GDM1 (cell line): ENCODE results near the gene ANKLE2.
"Not testable (repeated sequence)": the region's sequence is repeated elsewhere in the genome, so short reads cannot be mapped to it uniquely, and the experiment has no call there.

Experiments
- DNase-seq: peaks from one replicate; lab custom pipeline; 2025; lab: John Stamatoyannopoulos, UW

The ANKLE2 gene

DNA sequence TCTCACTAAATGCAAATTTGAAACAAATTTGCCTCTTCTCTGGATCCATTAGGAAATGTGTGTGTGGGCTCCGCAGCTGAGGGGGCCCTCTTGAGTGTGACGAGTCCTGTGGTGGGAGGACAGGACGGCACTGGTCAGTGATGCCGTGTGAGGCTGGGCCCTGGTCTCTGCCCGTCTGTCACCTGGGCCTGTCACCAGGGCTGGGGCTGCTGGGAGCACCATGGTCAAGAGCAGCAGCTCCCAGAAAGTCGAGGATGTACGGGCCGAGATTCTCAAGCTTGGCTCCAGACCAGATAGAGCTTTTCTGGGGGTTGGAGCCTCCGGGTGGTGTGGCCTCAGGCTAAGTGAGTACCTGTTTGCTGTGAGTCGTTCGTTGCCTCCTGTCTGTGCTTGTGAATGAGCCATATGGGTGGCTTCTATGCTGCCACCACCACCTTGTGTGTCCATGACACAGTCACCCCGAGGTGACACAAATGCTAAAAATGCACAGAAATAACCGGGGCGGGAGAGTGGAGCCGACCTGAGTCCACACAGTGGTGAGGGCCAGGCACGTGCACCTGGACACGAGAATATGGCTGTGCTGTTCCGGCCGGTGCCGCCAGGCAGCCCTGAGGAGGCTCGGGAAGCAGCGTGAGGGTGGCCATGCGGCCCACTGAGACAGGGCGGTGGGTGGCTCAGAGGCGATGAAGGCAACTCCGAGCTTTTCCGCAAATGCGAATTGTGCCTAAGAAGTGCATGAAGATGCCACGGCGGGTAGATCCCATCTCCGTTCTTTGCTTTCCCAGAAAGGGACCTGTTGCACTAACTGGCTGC lies 42.3 kb downstream of the ANKLE2 start:
- DNase-seq: no peak

DNA sequence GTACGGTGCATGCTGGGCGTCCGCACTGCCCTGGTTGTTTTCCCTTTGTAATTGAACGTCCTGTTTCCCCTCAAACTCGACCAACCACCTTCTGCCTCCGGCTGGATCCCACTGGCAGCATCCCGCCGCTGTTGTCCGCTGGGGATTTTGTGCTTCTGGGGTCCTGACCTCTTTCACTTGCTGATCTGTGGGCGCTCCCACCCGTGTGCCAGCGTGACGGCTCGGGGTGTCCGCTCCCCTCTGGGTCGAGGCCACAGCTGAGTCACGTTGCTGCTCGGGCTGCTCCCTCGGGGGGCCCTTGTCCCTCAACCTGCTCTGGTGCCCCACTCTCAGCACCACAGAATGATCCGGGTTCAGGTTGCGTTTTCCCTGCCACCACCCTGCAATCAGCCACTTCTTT lies 43.0 kb downstream of the ANKLE2 start:
- no peak for DNase-seq

DNA sequence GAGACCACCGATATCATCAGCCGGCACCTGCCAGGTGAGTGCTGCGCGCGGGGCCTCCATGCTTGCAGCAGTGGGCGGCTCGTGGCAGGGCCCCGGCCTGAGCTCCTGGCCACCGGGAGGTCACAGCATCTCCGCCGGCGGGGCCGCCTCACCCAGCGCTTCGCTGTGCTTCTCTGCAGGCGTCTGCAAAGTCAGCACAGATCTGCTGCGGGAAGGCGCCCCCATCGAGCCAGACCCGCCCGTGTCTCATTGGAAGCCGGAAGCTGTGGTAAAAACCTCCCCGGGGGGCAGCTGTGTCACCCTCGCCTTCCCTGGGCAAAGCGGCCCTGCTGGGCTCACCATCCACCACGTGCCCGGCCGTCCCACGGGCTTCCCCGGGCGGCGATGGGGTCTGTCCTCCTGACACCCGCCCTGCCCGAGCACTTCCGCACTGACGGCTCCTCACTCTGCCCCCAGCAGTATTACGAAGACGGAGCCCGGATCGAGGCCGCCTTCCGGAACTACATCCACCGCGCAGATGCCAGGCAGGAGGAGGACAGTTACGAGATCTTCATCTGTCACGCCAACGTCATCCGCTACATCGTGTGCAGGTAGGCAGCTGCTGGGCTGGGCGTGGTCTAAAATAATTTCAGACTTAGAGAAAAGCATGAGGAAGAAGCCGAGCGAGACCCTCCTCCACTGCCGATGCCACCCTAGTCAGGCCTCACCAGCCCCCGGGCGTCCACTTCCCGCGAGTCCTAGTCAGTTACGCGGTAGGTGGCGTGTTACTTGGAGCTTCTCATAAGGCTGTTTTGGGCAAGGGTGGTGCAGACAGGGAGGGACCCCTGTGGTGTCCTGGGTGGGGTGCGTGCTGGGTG lies 43.9 kb downstream of the ANKLE2 start:
- DNase-seq: no peak

DNA sequence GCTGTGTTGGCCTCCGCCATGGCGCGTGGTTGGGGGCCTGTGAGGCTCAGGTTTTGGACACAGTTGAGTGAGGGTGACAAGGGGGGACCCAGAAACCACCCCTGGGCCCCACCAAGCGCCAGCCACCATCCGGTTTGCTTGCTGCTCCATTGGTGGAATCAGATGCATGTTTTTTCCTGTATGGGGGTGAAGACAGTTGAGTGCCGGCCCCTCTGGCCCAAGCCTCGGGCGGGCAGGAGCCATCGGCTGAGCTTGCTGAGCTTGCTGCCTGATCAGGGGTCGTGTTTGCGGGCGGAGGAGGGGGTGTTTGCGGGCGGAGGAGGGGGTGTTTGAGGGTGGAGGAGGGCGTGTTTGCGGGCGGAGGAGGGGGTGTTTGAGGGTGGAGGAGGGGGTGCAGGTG lies 44.6 kb downstream of the ANKLE2 start:
- DNase-seq: no peak

DNA sequence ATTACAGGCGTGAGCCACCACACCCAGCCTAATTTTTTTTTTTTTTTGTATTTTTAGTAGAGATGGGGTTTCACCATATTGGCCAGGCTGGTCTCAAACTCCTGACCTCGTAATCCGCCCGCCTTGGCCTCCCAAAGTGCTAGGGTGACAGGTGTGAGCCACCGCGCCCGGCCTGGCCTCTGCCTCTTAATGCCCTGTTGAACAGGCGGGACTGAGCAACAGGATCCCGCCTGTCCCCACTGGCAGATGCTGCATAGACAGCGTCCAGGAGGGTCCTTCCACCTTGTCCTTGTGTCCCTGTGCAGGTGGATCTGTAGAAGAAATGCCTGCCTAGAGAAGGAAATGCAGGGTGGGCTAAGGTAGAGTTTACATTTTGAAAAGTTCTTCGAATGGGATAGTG lies 45.3 kb downstream of the ANKLE2 start:
- DNase-seq: no peak

DNA sequence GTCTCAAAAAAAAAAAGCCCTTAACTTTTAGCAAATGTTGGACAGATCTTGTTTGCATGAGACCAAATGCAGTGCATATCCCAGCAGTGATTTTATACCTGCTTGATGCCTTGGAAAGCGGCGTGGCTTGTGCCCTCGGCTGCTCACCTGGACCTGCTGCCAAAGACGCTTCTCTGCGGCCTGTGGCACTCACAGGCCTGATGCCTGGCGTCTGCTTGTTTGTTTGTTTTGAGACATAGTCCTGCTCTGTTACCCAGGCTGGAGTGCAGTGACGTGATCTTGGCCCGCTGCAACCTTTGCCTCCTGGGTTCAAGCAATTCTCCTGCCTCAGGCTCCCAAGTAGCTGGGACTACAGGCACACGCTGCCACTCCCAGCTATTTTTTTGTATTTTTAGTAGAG lies 45.8 kb downstream of the ANKLE2 start:
- DNase-seq: no peak

DNA sequence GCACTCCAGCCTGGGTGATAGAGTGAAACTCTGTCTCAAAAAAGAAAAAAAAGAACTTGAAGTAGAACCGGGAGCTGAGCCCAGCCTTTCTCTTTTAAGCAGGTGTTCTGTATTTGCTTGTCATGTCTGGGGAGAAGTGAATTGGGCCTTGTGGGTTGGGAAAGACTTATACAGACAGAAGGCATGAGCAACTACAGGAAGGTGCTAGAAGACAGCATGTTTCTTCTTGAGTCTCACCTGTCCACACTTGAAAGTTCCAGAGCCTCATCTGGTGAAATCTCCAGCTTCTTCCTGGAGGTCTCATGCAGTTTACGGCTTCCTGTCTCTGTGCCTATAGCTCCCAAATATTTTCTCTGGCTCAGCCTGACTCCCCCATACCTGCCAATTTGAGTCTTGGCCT lies 48.5 kb downstream of the ANKLE2 start:
- DNase-seq: no peak

DNA sequence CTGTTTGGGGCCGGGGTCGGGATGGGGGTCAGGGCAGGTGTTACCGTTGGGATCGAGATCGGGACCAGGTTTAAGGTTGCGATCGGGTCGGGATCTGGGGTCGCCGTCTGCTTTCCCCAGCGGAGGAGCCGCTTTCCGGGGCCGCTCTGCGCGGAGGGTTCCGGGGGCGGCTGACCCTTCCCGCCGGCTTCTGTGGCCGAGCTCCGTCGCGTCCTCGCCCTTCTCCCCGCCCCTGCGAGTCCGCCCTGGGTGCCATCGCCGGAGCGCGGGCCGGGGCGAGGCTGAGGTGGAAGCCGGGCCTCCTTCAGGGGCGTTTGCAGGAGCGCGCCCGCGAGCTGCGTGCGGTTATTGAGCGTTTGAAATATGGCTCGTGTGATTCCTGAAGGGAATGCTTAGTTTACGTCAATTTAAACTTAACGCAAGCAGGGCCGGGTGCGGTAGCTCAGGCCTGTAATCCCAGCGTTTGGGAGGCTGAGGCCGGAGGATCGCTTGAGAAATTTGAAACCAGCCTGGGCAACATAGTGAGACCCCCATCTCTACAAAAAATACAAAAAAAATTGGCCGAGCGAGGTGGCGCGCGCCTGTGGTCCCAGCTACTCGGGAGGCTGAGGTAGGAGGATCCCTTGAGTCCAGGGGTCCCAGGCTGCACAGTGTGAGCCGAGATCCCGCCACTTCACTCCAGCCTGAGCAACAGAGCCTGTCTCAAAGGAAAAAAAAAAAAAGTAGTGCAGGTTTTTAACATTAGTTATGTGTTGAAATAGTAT lies 50.4 kb downstream of the ANKLE2 start:
- DNase-seq: no peak

DNA sequence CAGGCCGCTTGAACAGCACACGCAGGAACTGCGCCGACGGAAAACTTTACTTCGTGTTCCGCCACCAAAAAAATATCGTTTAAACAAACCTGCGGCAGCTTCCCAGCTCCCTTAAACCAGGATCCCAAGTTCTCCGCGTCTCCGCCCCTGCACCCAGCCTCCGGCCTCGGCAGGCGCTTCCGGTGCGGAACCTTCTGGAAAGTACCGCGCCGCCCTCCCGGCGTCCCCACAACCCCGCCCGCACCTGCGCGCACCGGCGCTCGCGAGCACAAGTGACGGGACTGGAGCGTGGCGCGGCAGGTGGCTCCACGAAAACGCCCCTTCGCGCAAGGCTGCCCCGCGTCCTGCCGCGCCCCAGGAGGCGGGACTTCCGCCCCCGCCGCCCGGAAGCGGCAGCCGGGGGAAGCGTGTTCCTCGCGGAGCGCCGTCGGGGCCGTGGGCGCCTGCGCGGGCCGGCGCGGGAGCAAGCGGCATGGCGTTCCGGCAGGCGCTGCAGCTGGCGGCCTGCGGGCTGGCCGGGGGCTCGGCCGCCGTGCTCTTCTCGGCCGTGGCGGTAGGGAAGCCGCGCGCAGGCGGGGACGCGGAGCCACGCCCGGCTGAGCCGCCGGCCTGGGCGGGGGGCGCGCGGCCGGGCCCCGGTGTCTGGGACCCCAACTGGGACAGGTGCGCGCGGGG lies 51.1 kb downstream of the ANKLE2 start, which contains the start of gene PGAM5:
TSS of gene PGAM5 (plus strand) at position 438 of the 675 bp plus-strand sequence. CDS start at position 473, 35 bp downstream.
- peak; percentile 89 for DNase-seq

DNA sequence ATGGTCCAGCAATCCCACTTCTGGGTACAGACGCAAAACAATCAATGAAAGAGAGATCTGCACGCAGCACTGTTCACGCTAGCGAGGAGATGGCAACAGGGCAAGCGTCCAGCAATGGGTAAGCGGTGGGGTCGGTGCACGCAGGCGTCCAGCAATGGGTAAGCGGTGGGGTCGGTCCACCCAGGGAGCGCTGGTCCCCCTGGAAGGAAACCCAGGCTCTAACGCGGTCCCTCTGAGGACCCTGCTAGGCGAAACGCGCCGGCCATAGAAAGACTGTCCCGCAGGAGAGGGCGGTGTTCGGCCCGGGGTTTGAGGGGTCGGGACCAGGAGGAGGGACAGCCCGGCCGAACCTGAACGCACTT lies 51.6 kb downstream of the ANKLE2 start:
- no peak for DNase-seq

DNA sequence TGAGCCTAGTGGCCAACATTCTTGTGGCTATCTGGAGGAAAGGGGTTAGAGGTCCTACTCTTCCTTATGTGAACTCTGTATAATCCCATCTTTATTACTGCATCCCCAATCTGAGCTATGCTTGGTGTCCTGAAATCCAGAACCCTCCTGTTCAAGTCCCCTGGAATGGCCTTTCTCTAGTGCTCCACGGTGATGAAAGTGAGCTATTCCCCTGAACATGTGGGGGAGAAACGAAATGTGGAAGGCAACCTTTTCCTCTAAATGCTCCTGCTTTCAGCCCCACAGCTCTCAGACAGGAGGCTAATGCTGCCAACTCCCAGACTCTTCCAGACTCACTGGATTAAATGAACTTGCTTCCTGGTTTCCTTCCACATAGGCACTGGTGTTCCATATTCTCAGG lies 53.5 kb downstream of the ANKLE2 start:
- DNase-seq: no peak

DNA sequence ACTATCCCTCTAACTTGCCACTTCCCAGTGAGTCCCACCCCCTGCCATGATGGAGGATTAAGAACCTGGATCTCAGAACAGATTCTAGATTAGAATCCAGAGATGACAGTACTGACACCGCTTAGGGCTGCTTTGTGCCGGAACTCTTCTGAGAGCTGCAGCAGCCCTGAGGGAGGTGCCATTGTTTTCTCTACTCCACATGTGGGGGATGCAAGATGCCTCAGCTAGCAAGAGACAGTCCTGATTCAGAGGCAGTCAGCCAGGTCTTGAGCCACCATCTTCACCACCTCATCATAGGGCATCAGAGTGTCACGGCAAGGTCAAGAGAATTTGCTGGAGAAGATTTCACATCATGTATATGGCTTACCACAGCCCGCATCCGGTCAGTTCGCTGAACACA lies 54.4 kb downstream of the ANKLE2 start:
- DNase-seq: no peak

DNA sequence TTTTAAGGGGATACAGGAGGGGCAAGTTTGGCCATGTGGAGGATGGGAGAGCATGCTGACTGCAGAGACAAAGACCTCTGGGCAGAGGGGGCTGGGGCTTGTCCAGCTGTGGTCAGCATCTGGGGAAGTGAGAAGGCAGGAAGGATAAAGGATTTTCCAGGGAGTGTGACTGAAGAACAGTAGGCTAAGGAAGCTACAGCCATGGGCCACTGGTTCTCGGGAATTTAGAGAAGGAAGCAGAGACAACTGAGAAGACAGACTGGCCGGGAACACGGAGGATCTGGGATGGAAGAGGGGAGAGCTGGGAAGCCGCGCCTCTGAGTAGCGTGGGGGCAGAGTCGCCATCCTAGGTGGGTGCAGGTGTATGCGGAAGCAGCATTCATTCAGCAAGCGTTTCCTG lies 58.0 kb downstream of the ANKLE2 start:
- DNase-seq: no peak

DNA sequence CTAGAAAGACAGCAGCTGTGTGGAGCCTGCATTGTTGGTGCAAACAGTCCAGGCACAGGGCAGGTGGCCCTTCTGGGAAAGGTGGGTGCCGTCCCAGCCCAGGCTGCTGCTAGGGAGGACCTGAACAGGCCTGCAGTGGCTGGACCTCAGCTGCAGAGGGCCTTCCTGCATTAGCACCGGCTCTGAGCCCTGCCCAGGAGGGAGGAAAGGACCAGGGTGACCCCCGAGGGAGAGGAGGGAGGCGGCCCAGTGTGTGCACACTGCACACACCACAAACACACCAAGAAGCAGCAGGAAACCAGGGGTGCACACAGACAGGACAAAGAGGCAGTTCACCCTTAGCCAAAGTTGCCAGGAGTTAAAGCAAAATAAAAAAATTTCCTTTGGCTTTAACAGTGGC lies 59.0 kb downstream of the ANKLE2 start:
- DNase-seq: no peak

DNA sequence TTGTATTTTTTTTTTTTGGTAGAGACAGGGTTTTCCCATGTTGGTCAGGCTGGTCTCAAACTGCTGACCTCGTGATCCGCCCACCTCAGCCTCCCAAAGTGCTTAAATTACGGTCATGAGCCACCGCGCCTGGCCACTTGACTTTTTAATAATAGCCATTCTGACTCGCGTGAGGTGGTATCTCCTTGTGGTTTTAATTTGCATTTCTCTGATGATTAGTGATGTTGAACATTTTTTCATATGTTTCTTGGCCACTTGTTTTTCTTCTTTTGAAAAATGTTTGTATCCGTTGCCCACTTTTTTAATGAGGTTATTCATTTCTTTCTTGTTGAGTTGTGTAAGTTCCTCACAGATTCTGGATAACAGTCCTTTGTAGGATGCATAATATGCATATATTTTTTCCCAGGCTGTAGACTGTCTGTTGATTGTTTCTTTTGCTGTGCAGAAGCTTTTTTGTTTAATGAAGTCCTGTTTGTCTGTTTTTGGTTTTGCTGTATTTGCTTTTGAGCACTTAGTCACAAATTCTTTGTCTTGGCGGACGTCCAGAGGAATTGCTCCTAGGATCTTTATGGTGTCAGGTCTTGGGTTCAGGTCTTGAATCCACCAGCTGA lies 61.3 kb downstream of the ANKLE2 start:
- no peak for DNase-seq

DNA sequence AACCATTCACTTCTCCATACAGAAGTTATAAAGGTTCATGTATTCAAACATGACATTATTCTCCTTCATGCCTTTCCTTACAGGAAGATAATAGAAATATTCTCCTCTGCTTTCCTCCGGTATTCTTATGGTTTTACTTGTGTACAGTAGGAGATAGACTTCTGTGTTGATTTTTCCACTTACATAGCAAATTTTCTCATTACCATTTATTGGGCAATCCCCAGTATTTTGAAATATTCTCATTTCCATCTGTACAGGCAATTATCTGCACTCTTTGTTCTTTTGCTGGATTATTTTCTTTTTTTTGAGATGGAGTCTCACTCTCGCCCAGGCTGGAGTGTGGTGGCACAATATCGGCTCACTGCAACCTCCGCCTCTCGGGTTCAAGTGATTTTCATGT lies 63.3 kb downstream of the ANKLE2 start:
- DNase-seq: no peak

DNA sequence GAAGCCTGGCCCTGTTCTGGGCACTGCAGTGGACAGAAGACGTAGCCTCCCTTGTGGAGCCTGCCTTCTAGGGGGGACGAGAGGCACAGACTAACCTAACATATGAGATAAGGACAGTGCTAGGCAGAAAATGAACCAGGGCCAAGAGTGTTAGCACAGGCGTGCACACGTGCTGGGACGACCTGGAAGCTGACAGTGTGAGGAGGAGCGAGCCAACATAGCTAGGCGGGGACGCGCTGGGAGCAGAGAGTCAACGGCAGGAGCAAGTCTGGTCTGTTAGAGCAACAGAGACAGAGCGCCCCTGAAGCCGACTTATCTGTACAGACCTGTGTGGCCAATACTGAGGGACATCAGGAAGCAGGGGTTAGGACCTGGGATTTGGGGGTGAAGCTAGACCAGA lies 66.2 kb downstream of the ANKLE2 start:
- DNase-seq: no peak

DNA sequence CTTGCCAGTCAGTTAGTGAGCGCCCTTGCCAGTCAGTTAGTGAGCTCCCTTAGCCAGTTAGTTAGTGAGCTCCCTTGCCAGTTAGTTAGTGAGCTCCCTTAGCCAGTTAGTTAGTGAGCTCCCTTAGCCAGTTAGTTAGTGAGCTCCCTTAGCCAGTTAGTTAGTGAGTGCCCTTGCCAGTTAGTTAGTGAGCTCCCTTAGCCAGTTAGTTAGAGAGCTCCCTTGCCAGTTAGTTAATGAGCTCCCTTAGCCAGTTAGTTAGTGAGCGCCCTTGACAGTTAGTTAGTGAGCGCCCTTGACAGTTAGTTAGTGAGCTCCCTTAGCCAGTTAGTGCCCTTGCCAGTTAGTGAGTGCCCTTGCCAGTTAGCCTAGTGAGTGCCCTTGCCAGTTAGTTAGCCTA lies 66.7 kb downstream of the ANKLE2 start:
- not testable (repeated sequence) for DNase-seq

DNA sequence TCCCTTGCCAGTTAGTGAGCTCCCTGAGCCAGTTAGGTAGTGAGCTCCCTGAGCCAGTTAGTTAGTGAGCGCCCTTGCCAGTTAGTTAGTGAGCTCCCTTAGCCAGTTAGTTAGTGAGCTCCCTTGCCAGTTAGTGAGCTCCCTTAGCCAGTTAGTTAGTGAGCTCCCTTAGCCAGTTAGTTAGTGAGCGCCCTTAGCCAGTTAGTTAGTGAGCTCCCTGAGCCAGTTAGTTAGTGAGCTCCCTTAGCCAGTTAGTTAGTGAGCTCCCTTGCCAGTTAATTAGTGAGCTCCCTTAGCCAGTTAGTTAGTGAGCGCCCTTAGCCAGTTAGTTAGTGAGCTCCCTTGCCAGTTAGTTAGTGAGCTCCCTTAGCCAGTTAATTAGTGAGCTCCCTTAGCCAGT lies 69.6 kb downstream of the ANKLE2 start:
- not testable (repeated sequence) for DNase-seq

DNA sequence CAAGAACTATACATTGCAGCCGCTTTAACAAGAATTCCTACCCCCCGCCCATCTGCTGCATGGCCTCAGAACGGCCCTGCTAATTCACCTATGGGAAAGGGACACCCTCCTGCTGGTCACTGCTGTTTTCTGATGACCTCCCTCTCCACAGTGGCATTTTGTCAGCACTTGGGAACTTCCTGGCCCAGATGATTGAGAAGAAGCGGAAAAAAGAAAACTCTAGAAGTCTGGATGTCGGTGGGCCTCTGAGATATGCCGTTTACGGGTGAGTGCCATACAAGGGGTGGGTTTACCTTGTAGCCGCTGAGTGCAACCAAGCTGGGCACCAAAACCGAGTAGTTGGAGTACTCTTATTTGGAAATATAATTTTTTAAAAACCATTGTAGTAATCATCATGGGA lies 71.5 kb downstream of the ANKLE2 start:
- DNase-seq: no peak

DNA sequence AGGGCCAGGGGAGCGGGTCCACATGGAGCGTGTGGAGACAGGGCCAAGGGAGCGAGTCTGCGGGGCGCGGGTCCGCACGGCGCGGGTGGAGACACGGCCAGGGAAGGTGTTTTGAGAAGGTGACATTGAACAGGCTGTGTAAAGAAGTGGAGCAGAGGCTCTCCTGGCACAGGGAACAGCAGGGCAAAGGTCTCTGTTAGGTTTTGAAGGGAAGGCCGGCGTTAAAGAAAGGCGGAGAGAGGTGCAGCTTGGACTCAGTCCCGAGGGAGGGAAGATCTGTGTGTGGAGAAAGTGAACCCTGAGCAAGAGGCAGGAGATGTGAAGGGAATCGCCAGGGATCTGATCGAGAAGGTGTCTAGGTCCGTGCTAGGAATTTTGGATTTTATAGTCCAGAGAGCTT lies 72.4 kb downstream of the ANKLE2 start:
- DNase-seq: no peak
